GM21737 (cell line): Measurements from ENCODE around the gene SIGMAR1.

Source experiments
- ATAC-seq: cut with Tn5 transposase; IDR thresholded peaks from one replicate; pipeline ENCODE4 v1.9.1; 2021; ENCODE audit warnings: mild to moderate bottlenecking, moderate library complexity; ENCODE audit not compliant: unreplicated experiment

SIGMAR1 gene

DNA sequence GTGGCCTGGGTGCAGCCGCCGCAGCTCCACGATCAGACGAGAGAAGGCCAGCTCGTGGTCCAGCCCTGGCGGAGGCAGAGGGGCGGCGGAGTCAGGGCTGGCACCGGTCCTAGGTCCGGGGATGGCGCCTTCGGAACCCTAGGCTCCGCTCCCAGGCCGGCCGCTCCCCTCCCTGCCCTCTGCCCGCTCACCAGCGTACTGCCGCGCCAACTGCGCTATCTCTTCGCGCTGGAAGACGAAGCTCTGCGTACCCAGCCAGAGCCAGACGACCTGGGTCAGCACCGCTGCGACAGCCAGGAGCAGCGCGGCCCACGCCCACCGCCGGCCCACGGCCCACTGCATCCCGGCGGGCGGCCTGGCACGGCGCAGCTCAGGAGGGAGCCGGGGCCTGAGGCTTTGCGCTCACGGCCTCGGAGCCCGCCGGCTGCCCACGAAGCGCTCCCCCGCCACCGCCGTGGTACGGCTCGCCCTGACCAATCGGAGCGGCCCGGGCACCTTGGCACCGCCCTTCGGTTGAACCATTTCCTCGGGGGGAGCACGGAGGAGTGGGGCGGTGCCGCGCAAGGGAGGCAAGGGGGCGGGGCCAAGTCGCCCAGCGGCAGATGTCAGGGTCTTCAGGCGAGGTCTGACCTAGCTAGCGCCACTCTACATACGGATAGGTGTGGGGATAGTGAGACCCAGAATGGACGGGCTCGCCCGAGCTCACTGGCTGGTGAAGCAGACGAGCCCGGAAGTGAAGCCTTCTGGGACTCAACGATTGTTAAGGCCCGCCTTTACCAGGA, at the start of gene SIGMAR1:
Gene SIGMAR1, minus strand, starts transcription at position 432 of the 782 bp plus-strand sequence. Its CDS starts 90 bp downstream, at position 342.
- ATAC-seq = peak; percentile 90

DNA sequence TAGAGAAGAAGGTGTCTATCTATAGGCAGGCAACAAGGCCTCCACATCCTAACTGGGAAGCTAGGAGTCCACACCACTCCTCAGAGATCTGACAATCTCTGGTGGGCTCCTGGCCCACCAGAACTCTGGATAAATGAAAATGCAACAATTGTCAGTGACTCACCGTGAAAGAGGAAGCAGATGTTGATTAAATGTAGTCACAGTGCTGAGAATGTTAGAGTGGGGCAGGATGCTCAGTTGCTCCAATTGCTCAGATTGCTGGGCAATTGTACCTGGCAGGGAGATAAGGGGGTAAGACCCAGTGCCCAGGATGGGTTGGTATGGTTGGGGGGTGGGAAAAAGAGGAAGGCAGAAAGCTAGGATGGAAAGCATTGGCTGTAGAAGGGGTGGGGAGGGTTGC, 49.1 kb upstream of the SIGMAR1 start:
- ATAC-seq = no peak

DNA sequence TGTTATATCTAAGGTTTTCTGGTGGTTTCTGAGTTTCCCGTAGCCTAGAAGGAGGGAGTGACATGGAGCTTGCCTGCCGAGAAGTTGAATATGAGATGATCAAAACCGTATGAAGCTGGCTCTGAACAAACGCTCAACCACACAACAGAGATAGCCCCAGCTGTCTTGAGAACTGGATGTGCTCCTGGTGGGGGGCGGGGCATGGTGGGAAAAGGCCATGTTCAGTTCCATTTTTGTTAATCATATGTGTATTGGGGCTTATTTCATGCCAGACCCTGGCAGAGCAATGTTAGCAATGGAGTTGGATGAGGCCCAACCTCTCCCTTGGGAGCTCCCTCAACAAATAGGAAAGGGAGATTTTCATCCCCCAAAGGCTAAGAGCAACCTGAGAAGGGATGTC, 48.6 kb upstream of the SIGMAR1 start:
- no peak for ATAC-seq

DNA sequence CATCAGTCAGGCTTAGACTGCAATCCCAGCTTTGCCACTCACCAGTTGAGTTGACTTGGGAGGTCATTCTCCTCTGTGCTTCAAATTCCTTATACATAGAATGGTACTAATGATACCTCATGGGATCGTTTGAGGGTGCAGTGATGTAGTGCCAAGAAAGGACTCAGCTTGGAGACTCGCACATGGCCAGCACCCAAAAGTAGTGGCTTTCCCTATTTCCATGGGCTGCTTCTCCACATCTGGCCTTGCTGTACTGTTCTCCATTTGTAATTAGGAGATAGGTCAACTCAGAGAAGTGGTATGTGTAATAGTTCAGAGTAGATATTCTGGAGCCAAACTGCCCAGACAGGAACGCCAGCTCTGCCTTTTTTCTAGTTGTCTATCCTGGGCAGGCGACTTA, 48.0 kb upstream of the SIGMAR1 start:
- no peak for ATAC-seq

DNA sequence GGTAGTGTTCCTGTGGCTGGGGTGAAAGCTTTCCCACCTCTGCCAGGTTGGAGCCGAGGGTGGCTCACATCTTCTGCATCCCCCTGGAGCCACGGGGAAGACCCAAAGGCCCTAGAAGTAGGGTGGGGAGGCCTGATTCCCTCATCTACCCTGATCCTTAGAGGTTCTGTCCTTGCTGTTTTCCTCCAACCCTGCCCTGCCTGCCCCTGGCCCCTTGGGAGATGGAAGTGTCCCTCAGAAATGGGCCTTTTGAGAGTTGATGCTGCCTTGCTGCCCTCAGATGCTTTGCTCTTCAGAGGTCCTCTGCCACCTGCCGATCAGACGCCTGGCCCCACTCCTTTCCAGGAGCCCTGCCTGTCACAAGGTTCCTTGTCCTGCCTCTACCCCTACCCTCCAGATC, 47.2 kb upstream of the SIGMAR1 start:
- ATAC-seq = no peak

DNA sequence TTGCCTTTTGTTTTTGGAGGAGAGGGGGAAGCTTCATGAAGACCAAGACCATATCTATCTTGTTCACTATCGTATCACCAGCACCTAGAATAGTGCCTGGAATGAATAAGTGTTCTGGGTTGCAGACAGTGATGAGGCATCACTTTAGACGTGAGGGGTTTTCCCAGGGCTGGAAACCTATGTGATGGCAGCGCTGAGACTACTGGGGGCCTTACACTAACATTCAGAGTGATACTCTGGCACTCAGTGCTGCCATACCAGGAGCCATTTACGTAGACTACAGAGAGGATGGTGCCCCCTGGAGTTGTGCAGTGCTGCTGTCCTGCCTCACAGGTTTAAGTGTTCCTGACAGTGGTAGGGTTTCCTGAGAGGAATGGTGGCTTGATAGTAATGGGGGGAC, 46.6 kb upstream of the SIGMAR1 start:
- ATAC-seq = no peak

DNA sequence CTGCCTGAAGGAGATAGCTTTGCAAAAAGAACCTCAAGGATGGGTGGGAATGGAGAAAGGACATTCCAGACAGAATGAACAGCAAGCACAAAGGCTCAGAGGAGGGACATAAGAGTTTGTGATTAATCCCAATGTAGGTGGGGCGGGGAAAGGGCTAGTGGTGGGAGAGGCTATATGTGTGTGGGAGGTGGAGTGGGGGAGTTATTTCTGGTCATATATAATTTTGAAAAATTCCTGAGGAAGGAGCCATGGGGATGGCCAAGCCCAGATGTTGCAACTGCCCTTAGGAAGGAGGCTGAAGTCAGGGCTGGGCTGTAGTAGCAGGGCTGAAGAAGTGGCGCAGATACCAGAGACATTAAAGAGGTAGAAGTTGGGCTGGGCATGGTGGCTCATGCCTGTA, 38.3 kb upstream of the SIGMAR1 start:
- ATAC-seq = no peak

DNA sequence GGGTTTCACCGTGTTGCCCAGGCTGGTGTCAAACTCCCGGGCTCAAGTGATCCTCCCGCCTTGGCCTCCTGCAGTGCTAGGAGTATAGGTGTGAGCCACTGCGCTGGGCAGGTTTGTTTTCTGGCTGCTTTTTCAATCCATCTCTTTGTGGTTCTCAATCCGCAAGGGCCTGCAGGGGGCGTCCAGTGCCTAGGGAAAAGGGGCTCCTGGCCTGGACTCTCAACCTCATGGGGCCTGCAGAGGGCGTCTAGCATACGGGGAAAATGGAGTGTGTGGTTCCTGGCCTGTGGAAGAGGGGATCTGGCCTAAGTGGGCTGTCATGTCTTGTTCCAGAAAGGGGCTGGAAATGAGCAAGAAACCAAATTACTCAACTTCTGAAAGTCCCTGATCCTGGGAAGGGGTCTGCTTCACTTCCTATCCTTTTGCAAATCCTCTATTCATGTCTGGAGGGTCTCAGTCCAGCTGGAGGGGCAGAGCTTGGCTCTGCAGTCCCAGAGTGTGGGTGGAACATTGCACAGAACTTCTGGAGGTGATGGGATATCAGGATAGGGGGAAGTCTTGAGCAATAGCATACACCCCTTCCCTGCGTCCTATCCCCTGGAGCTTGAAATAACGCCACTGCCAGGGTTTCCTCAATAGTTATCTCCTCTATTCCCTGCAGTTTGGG, 37.6 kb upstream of the SIGMAR1 start:
- ATAC-seq = no peak

DNA sequence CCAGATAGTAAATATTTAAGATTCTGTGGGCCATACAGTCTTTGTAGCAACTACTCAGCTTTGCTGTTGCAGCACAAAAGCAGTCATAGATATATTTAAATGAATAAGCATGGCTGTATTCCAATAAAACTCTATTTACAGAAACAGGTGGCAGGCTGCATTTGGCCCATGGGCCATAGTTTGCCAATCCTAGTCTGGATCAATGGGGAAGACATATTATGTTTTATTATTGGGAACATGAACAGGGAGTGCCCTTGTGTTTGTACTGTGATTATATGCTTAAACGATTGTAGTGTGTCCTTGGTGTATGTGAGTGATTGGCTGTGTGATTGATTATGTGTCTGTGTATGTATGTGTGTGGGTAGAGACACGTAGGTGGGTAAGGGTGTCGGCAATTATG, 36.9 kb upstream of the SIGMAR1 start:
- no peak for ATAC-seq

DNA sequence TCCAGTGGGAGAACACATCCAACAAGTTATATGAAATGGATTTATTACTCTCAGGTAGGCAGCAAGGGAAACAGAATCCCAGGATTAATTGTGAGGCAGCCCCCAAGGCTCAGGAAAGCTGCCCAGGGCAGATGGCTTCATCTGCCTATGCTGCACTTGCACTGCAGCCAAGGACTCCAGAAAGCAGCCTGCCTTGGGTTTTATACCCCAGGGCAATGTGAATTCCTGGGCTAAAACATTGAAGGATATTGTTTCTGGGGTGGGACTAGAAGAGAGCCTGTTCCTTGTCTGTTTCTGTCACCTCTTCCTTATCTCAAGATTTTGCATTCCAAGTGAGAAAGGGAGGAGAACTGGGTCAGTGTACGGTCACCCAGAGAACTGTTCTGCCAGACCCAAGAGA, 33.7 kb upstream of the SIGMAR1 start:
- no peak for ATAC-seq

DNA sequence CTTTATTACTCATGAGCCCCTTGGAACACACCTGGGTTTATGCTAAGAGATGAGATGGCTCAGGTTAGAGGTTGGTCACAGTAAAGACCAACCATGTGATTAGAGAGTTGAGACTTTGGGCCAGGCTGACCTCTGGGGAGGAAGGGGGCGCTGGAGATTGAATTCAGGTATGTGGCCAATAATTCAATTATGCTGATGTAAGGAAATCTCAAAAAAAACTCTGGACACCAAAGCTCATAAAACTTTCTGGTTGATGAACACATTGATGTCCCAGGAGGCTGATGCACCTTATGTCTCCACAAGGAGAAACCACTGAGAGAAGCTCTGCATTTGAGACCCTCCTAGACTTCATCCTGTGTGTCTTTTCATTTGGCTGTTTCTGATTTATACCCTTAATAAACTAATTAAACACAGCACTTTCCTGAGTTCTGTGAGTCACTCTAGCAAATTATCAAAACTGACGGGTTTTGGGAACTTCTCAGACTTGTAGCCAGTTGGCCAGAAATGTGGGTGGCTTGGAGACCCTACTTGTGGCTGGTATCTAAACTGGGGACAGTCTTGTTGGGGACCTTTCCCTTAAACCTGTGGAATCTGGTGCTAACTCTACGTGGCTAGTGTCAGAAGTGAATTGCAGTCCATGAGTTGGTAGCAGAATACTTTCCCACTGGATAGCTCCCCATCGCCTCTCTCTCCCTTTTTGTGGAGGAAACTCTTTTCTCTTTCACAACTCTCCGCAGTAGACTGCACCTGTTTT, 32.4 kb upstream of the SIGMAR1 start:
- no peak for ATAC-seq

DNA sequence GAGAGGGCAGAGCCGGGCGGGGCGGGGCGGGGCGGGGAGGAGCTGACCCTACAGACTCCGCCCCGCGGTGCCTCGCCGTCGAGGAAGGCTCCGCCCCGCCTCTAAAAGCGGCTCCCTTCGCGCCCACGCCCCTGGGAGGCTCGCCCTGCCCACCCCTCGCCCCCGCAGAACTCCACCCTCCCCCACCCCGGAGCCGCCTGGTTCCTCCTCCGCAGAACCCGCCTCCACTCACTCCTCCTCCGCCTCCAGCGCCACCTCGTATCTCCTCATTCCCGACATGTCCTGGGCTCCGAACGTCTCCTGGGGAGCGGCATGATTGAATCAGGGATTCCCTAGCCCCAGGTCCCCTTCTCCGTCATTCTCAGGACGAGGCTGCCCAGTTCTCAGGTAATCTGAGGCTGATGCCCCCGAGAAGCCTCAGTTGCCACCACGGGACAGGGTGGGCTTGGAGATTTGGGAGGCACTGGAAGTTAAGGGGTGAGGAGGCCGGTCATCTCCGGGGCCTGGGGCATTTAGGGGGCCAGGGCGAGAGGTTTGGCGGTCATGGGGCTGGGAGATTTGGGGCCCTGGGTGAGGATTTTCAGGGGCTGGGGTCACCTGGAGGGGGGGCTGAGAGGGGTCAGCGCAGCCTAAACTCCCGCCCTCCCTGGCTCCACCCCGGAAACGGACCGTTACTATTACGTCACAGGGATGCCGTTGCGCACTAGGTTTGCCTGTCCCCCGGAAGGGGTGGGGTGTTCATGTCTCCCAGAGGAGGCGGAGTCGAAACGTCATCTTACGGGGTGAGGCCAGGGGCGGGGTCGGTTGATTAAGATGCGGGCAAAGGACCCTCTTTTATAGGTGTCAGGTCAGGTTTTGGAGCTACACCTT, 28.0 kb upstream of the SIGMAR1 start:
- ATAC-seq = peak; percentile 65

DNA sequence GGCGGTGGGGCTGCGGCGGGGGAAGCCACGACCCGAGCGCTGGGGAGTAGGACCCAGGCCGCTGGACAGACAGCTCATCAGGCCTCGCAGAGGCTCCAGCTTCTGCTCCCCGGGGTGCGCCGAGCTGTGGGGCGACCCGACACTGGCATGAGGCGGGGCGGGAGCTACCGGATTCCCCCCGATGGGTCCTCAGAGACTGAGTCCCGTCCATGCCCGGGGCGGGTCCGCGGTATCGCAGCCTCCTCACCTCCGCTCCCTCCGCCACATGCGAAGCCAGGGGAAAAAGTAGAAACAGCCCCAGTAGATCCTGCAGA, 27.4 kb upstream of the SIGMAR1 start:
- peak; percentile 23 for ATAC-seq

DNA sequence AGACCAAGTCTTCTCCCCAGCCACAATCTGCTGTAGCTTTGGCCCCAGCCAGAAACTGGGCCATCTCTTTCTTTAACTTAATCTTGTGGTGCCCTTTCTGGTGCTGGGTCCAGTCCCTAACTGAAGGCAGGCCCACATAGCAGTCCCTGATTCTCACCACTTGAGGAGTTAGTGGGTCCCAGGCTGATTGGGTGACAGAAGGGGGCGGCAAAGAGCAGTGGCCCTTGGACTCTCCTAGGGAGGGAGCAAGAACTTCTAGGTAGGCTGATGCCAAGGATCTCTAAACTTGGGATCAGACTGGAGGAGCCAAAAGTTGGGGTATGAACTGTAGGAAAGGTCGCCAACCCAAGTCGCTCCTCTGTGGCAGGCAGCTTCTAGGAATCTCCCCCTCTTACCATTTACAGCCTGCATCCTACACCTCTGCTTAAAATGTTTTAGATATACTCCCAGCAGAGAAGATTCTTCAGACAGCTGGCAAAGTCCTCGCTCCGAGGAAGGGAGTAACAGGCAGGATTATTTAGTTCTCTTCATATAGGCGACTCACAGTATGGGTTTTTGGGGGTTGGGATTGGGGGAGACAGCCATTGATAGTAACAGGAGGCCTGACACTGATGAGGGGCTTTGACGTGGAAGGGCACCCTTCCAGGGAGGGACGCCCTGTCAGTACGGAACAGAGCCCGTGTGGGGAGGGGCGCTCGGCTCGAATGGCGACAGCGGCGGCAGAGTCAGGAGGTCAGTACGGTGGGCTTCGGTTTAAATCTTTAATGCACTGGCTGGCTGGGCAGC, 26.9 kb upstream of the SIGMAR1 start:
- ATAC-seq = peak; percentile 61

DNA sequence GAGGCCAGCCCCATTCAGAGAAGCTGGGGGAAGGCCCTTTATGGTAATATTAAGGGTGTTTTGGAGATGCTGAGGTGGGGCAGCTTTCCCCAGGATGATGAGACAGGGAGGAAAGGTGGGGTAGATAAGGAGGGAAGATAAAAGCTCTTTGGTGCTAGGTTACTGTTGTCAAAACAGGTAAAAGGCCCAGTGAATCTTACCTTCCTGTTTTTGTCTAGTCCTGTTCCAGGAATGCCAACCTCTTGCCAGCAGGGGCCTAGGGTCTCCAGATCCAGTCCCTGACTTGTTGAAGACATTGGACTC, 25.7 kb upstream of the SIGMAR1 start:
- ATAC-seq = no peak

DNA sequence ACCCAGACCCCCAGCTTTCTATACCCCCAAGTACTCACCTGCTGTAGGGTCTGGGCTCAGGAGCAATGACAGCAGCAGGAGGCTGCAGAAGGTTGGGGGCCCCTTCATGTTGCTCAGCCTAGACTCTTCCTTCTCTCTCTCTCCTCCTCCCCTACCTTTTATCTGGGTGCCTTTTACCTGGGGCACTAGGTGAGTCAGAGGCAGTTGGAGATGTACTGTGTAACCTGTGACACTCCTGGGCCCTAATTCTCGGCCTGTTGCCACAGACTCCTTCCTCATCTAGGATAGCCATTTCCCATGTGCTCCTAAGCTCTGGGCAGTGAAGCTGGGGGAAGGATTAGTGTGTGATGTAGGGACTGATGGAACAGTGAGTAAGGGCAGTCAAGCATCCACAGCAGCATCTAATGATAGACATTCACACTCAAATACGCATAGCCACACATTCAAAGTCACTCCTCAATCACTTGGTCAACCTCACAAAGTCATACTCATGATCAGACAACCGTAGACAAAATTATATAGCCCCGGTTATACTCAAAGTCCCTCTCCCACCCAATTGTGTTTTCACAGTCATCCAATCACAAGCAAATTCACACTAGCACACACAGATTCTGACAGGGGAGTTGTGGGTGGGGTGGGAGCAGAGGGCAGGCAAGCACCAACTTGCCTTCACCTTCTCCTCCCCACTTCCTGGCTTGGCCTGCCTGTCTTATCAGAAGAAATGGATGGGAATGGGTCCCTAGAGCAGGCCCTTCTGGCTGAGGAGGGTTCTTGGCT, 25.1 kb upstream of the SIGMAR1 start, which contains the start of gene CCL27:
Gene CCL27, minus strand, starts transcription at position 132 of the 777 bp plus-strand sequence. Its CDS starts 24 bp downstream, at position 108.
- ATAC-seq = no peak

DNA sequence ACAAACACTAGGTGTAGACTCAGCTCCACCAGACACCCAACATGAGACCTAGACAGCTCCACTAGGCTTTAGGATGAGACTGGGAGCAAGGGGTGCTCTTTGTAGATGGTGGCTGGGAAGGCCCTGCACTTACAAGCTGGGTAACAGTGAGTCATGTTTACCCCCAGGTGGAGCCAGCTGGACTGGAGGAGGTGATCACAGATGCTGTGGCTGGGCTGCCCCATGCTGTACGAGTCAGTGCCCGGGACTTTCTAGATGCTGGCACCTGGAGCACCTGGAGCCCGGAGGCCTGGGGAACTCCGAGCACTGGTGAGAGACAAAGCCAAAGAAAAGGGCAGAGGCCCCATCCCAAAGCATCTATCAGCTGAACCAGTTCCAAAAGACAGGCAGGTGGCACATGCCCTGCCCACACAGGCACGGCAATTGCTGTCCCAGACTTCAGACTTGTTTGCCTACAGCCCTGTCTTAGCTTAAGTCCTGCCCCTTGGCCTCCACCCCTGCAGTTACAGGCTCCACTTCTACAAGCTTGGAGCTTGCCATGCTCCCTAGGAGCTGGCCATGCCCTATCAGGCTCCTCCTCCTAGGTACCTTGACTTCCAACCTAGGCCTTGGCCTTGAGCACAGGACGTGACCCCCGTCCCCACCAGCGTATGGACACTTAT, 22.1 kb upstream of the SIGMAR1 start:
- ATAC-seq = no peak

DNA sequence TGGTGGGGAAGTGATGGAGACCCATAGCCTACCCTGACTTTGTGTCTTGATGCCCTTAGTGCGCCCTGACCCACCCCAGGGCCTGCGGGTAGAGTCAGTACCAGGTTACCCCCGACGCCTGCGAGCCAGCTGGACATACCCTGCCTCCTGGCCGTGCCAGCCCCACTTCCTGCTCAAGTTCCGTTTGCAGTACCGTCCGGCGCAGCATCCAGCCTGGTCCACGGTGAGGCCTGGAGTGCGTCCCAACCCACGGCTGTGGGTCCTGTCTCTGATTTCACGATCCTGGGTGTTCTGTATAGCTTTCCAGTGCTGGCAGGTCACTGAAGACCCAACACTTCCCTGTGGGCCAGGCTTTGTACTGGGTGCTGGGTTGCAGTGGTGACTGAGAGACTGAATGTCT, 20.9 kb upstream of the SIGMAR1 start:
- ATAC-seq = no peak

DNA sequence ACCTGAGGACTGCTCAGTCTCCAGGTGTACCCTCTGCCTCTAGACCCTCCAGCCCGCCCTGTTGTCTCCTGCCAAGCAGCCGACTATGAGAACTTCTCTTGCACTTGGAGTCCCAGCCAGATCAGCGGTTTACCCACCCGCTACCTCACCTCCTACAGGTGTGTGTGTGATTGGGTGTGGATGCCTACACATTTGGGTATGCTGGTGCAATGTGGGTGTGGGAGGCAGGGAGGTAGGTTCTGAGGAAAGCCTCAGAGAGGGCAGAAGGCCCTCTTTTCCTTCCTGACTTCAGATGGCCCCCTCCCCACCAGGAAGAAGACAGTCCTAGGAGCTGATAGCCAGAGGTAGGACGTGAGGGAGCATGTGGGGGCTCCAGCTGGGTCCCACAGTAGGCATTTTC, 19.4 kb upstream of the SIGMAR1 start:
- ATAC-seq = no peak
